Mesenchymal stem cell (in vitro differentiated cells and primary cell): ENCODE data around the gene EDEM1.
A peak's percentile ranks its signal among the peaks of the same experiment; 100 is the strongest.

Experiments used
- DNase-seq: peaks from one replicate; pipeline ENCODE4 v3.0.0-alpha.2; 2013
- H2AFZ ChIP-seq: one replicate; pipeline ENCODE4 v1.6.1; 2013; ENCODE audit warnings: low read depth, mild to moderate bottlenecking, control low read depth, inconsistent platforms, low read length, moderate library complexity
- H2AK5ac ChIP-seq: 2 replicates; pipeline ENCODE4 v1.6.1; 2013; ENCODE audit warnings: low read length, moderate library complexity, mild to moderate bottlenecking, inconsistent platforms; ENCODE audit not compliant: severe bottlenecking
- H2BK120ac ChIP-seq: one replicate; pipeline ENCODE4 v1.6.1; 2013; ENCODE audit warnings: low read depth, mild to moderate bottlenecking, inconsistent platforms, low read length, moderate library complexity
- H2BK12ac ChIP-seq, 2 experiments: one replicate each; pipeline ENCODE4 v1.6.1; 2013; ENCODE audit warnings: inconsistent platforms in 2 of 2, low read length in 2 of 2, mild to moderate bottlenecking in 2 of 2, moderate library complexity in 2 of 2, control low read depth in 1 of 2
- H2BK15ac ChIP-seq: one replicate; pipeline ENCODE4 v1.6.1; 2013; ENCODE audit warnings: mild to moderate bottlenecking, low read depth, inconsistent platforms; ENCODE audit not compliant: poor library complexity, severe bottlenecking
- H2BK5ac ChIP-seq: 2 replicates; pipeline ENCODE4 v1.6.1; 2013; ENCODE audit warnings: low read depth, mild to moderate bottlenecking, low read length, control low read depth, inconsistent platforms; ENCODE audit not compliant: poor library complexity, severe bottlenecking
- H3K14ac ChIP-seq, 2 experiments: one replicate each; pipeline ENCODE4 v1.6.1; 2013; ENCODE audit warnings: inconsistent platforms in 2 of 2, low read length in 2 of 2, control low read depth in 1 of 2, mild to moderate bottlenecking in 1 of 2, moderate library complexity in 1 of 2
- H3K18ac ChIP-seq, 2 experiments: one replicate each; pipeline ENCODE4 v1.6.1; 2013; ENCODE audit warnings: inconsistent platforms in 2 of 2, low read length in 2 of 2, control low read depth in 1 of 2, low read depth in 1 of 2, mild to moderate bottlenecking in 1 of 2
- H3K23ac ChIP-seq, 2 experiments: one replicate each; pipeline ENCODE4 v1.6.1; 2013; ENCODE audit warnings: inconsistent platforms in 2 of 2, low read length in 2 of 2, mild to moderate bottlenecking in 2 of 2, moderate library complexity in 2 of 2, control low read depth in 1 of 2
- H3K27ac ChIP-seq: 2 replicates; pipeline ENCODE4 v1.5.1; 2013; ENCODE audit warnings: mild to moderate bottlenecking, moderate library complexity, low read length, control low read depth, inconsistent platforms; ENCODE audit not compliant: poor library complexity, severe bottlenecking
- H3K27me3 ChIP-seq, 2 experiments: 2 replicates each; pipeline versions ENCODE4 v1.6.1 to v1.7.0; 2013; ENCODE audit warnings: low read length in 2 of 2, mild to moderate bottlenecking in 2 of 2, moderate library complexity in 2 of 2, control low read depth in 1 of 2, inconsistent platforms in 1 of 2; ENCODE audit not compliant: control insufficient read depth in 1 of 2, insufficient read depth in 1 of 2
- H3K36me3 ChIP-seq, 2 experiments: 2 replicates each; pipeline versions ENCODE4 v1.6.1 to v1.7.0; 2013; ENCODE audit warnings: low read length in 2 of 2, control low read depth in 1 of 2, inconsistent platforms in 1 of 2, low read depth in 1 of 2, mild to moderate bottlenecking in 1 of 2; ENCODE audit not compliant: insufficient read depth in 2 of 2, control insufficient read depth in 1 of 2
- H3K4ac ChIP-seq, 2 experiments: one replicate each; pipeline ENCODE4 v1.6.1; 2013; ENCODE audit warnings: inconsistent platforms in 2 of 2, low read length in 2 of 2, mild to moderate bottlenecking in 2 of 2, moderate library complexity in 2 of 2, control low read depth in 1 of 2, low read depth in 1 of 2
- H3K4me1 ChIP-seq: 2 replicates; pipeline ENCODE4 v1.6.1; 2013; ENCODE audit warnings: low read depth, low read length, control low read depth; ENCODE audit not compliant: control insufficient read depth, insufficient read depth
- H3K4me2 ChIP-seq: 2 replicates; pipeline ENCODE4 v1.6.1; 2013; ENCODE audit warnings: low read length, mild to moderate bottlenecking, inconsistent platforms; ENCODE audit not compliant: poor library complexity, severe bottlenecking
- H3K4me3 ChIP-seq, 2 experiments: 2 replicates each; pipeline versions ENCODE4 v1.5.1 to v1.7.0; 2013; ENCODE audit warnings: low read length in 2 of 2, mild to moderate bottlenecking in 2 of 2, control low read depth in 1 of 2, low read depth in 1 of 2; ENCODE audit not compliant: insufficient read depth in 1 of 2
- H3K79me1 ChIP-seq: replicated peaks from 2 replicates; pipeline ENCODE4 v1.6.1; 2013; ENCODE audit warnings: mild to moderate bottlenecking, control low read depth, low read length, inconsistent platforms; ENCODE audit not compliant: poor library complexity, severe bottlenecking
- H3K9ac ChIP-seq: 2 replicates; pipeline ENCODE4 v1.7.0; 2013; ENCODE audit warnings: mild to moderate bottlenecking, low read length, moderate library complexity
- H3K9me3 ChIP-seq: 2 replicates; pipeline ENCODE4 v1.7.0; 2013; ENCODE audit warnings: mild to moderate bottlenecking, low read length; ENCODE audit not compliant: control insufficient read depth
- H4K8ac ChIP-seq: one replicate; pipeline ENCODE4 v1.6.1; 2013; ENCODE audit warnings: inconsistent platforms, mild to moderate bottlenecking, low read length, moderate library complexity
- H4K91ac ChIP-seq: one replicate; pipeline ENCODE4 v1.6.1; 2013; ENCODE audit warnings: mild to moderate bottlenecking, low read length, inconsistent platforms
- WGBS: methylation state at CpG from one replicate; pipeline ENCODE4 v1.1.7; 2013; ENCODE audit warnings: mixed read lengths; 5-methylcytosine and 5-hydroxymethylcytosine counted together

Gene EDEM1

DNA sequence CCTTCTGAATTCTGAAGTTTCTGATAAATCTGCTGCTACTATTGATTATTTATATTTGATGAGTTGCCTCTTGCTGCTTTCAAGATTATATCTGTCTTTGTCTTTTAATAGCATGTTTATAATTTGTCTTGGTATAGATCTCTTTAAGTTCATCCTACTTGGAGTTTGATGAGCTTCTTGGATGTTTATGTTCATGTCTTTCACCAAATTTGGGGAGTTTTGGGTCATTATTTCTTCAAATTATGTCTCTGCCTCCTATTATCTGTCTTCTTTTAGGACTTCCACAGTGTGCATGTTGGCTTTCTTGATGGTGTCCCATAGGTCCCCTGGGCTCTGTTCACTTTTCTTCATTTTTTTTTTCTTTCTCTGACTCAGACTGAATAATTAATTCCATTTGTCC is 32.3 kb upstream of the EDEM1 start:
- H3K23ac ChIP-seq, result no peak overlapping the region
- no peak overlapping the region for H3K18ac ChIP-seq
- H2BK5ac ChIP-seq, result no peak overlapping the region
- no peak overlapping the region for H3K4me3 ChIP-seq
- no peak overlapping the region for H3K14ac ChIP-seq
- peaks cover 0 to 3% of the 10 kb centered on the region in 2 experiments for H3K36me3 ChIP-seq
- H4K91ac ChIP-seq, result no peak overlapping the region
- no peak overlapping the region for H2BK120ac ChIP-seq
- peaks cover 5% of the 10 kb centered on the region for H3K4me1 ChIP-seq
- H2BK15ac ChIP-seq, result no peak overlapping the region
- no peak overlapping the region for H2AFZ ChIP-seq
- no peak overlapping the region for H2BK12ac ChIP-seq
- peaks cover 13% of the 10 kb centered on the region for H3K79me1 ChIP-seq
- no peak overlapping the region for H3K4me2 ChIP-seq
- no peak overlapping the region for H3K27ac ChIP-seq
- DNase-seq, result no peak
- no peaks in the 10 kb centered on the region for H3K9me3 ChIP-seq
- H2AK5ac ChIP-seq, result no peak overlapping the region
- no peak overlapping the region for H4K8ac ChIP-seq
- H3K27me3 ChIP-seq, result no peaks in the 10 kb centered on the region
- no peak overlapping the region for H3K4ac ChIP-seq
- H3K9ac ChIP-seq, result no peak overlapping the region

GRCh38 chr3:5160321-5160720 is 27.2 kb upstream of the EDEM1 start:
- Histone ChIP-seq H2BK120ac (no peak overlapping the region), H3K4me1 (peaks cover 8% of the 10 kb centered on the region), H3K14ac (no peak overlapping the region), H3K18ac (no peak overlapping the region), H3K9me3 (no peaks in the 10 kb centered on the region), H3K4ac (no peak overlapping the region), H2AFZ (no peak overlapping the region), H3K4me3 (no peak overlapping the region), H3K27me3 (no peaks in the 10 kb centered on the region), H3K4me2 (no peak overlapping the region), H3K9ac (no peak overlapping the region), H2BK5ac (no peak overlapping the region), H4K8ac (no peak overlapping the region), H2BK15ac (no peak overlapping the region), H3K23ac (no peak overlapping the region), H2AK5ac (no peak overlapping the region), H3K36me3 (no peaks in the 10 kb centered on the region), H3K27ac (no peak overlapping the region), H4K91ac (no peak overlapping the region), H3K79me1 (peaks cover 4% of the 10 kb centered on the region), H2BK12ac (no peak overlapping the region)
- DNase-seq, result no peak
- WGBS, result 100% methylated on average over 1 of the region's 3 CpGs

DNA sequence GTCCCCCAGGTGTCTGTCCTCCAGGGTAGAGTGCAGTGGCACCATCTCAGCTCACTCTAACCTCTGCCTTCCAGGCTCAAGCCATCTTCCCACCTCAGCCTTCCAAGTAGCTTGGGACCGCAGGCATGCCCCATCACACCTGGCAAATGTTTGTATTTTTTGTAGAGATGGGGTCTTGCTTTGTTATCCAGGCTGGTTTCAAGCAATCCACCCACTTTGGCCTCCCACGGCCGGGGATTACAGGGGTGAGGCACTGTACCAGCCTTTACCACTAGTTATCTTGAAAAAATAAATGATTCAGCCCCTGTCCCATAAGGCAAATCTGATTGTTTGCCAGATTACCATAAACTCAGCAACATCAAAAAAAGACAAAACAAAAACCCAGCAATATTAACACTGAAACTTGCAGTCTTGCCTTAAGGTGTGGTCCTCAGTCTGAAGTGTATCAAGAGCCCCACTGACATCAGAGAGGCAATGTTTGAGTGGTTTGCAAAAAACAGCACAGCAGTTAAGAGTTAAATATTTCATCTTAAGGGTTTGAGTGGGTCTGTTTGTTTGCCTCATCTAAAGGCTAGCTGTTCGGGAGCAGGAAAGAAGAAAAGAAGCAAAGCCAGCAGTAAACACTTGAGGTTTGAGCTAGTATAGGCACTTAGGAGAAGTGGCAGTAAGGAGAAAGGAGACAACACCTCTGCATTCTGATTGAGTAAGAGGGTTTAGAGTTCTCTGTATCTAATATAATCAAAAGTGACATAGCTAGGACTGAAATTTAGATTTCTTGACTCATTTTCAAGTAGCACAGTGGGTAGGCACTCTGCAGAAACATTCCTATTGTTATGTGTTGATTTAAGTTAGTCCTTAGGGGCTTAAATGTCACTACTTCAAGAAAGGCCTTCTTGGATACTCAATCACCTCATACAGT is 26.3 kb upstream of the EDEM1 start:
- Histone ChIP-seq H2BK15ac (no peak overlapping the region), H2AFZ (no peak overlapping the region), H3K79me1 (peaks cover 4% of the 10 kb centered on the region), H3K4me1 (peaks cover 8% of the 10 kb centered on the region), H2BK12ac (peak overlapping the region in 1 of 2 experiments; percentile 48), H3K14ac (no peak overlapping the region), H3K23ac (no peak overlapping the region), H2AK5ac (peak overlapping the region; percentile 65), H3K4me3 (no peak overlapping the region), H3K4ac (no peak overlapping the region), H2BK120ac (no peak overlapping the region), H3K18ac (no peak overlapping the region), H3K9me3 (no peaks in the 10 kb centered on the region), H4K91ac (no peak overlapping the region), H3K9ac (no peak overlapping the region), H2BK5ac (peak overlapping the region; percentile 36), H3K27me3 (no peaks in the 10 kb centered on the region), H3K4me2 (no peak overlapping the region), H3K36me3 (peaks cover 0 to 2% of the 10 kb centered on the region in 2 experiments), H4K8ac (no peak overlapping the region), H3K27ac (peak overlapping the region; percentile 67)
- DNase-seq, result peak; percentile 52
- WGBS, result 60% methylated on average over 4 of the region's 4 CpGs

DNA sequence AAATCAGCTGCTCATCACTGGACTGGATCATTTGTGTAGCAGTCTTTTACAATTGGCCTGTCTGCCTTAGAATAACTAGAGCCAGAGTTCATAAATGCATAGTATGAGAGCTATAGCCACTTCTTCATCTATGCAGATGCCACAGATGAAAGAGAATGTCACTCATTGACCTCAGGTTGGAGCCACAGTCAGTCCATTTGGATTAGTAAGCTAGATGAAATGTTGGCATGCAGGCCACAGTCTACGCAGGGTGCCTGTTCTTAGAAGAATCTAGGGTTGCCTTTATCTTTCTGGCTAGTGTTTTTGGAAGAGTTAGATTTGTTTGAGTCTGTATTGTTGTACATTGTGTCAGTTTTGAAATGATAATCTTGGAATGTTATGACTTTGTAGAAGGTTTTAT is 25.4 kb upstream of the EDEM1 start:
- Histone ChIP-seq H2BK5ac (no peak overlapping the region), H3K4me2 (no peak overlapping the region), H4K91ac (no peak overlapping the region), H3K9ac (no peak overlapping the region), H3K23ac (no peak overlapping the region), H3K79me1 (peaks cover 1% of the 10 kb centered on the region), H2BK12ac (no peak overlapping the region), H3K4ac (no peak overlapping the region), H2AK5ac (no peak overlapping the region), H3K27me3 (no peaks in the 10 kb centered on the region), H3K36me3 (peaks cover 0 to 2% of the 10 kb centered on the region in 2 experiments), H3K27ac (peak overlapping the region; percentile 67), H3K4me1 (peaks cover 7% of the 10 kb centered on the region), H3K18ac (no peak overlapping the region), H4K8ac (no peak overlapping the region), H3K4me3 (no peak overlapping the region), H2BK120ac (no peak overlapping the region), H2BK15ac (no peak overlapping the region), H3K14ac (no peak overlapping the region), H2AFZ (no peak overlapping the region), H3K9me3 (no peaks in the 10 kb centered on the region)
- DNase-seq, result peak; percentile 47
- WGBS, result 57% methylated on average over 1 of the region's 1 CpG
